Subcutaneous adipose tissue (tissue), 4 donors: ENCODE results near the gene HSD17B12. TPM values are rescaled to one million over a fixed set of nuclear protein-coding genes. Genes with fewer than 3 reads are reported as not detected.

Experiments used
- total RNA-seq, 4 donors: library from RNA; depleted of rRNA; stranded (reverse); fragments of >200 nt; gene quantifications; one replicate each; pipeline ENCODE4 v1.1.0, GENCODE V29; 2016
- TF ChIP-seq, protein P1 (sequence below): fragments of 450-650 bp; IDR thresholded peaks from one replicate; pipeline ENCODE4 v1.5.1; 2016; ENCODE audit warnings: low read depth, mild to moderate bottlenecking, control low read depth, antibody characterized with exemption, moderate library complexity

HSD17B12 gene
- total RNA-seq, 4 donors from 2014 or later, result 41.2 to 65.6 (median 57.6) TPM

GRCh38 chr11:43823851-43824250 is 143.3 kb downstream of the HSD17B12 start:
- TF ChIP-seq, protein P1, sequence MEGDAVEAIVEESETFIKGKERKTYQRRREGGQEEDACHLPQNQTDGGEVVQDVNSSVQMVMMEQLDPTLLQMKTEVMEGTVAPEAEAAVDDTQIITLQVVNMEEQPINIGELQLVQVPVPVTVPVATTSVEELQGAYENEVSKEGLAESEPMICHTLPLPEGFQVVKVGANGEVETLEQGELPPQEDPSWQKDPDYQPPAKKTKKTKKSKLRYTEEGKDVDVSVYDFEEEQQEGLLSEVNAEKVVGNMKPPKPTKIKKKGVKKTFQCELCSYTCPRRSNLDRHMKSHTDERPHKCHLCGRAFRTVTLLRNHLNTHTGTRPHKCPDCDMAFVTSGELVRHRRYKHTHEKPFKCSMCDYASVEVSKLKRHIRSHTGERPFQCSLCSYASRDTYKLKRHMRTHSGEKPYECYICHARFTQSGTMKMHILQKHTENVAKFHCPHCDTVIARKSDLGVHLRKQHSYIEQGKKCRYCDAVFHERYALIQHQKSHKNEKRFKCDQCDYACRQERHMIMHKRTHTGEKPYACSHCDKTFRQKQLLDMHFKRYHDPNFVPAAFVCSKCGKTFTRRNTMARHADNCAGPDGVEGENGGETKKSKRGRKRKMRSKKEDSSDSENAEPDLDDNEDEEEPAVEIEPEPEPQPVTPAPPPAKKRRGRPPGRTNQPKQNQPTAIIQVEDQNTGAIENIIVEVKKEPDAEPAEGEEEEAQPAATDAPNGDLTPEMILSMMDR, result no peak

DNA sequence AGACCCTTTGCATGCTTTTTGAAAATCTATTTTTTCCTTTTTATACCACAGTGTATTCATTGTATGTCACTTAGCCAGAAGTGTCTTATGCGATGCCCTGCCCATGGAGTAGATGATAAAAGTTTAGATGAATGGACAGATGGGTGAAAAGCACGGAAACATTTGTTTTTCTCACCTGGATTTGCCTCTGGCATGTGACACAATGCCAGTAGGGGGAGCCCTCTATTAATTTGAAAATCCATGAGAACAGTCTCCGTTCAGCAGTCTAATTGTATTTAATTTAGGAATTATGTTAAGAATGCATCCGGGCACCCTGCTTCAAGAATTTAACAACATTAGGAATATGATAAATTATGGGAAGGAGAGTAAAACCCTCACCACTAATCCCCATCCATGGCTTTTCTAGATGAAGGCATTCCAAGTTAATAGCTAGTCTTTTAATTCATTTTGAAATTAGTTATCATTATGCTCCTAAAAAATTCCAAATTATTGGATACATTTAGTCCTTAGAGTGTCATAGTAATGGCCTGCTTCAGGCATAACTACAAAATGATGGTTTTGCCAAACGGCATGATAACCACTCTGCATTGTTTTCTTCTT is 144.8 kb downstream of the HSD17B12 start:
- TF ChIP-seq, protein P1, result no peak

GRCh38 chr11:43830928-43831440 is 150.4 kb downstream of the HSD17B12 start:
- TF ChIP-seq, protein P1, result no peak

DNA sequence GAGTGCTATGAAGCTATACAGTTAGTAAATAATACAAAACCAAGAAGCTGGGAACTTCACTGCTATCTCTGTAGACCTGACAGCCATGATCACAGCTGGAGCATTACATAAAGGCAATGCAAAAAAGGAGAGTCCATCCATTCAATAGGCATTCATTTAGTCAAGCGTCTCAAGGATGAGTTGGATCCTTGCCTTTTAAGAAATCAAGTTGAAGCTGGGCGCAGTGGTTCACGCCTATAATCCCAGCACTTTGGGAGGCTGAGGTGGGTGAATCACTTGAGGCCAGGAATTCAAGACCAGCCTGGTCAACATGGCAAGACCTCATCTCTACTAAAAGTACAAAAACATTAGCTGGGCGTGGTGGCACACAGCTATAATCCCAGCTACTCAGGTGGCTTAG is 152.0 kb downstream of the HSD17B12 start:
- TF ChIP-seq, protein P1, result no peak

DNA sequence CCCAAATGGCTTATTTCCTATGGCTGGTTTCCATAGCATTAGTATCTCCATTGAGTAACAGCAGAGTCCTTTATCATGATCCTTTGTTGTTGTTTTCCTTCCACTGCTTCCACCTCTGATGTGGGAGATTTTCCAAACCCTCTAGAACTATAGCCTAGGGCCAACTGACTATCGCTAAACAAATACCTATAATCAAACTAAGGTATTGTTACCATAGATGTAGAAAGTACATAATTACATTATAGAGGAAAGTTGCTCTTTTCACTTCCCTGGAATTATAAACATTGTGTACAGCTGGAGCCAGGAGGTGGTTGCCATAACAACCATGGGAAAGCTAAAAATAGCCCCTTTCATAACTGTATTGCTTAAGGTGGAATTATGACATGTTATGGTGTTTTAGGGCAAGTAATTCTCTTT is 153.1 kb downstream of the HSD17B12 start:
- TF ChIP-seq, protein P1, result no peak

- TF ChIP-seq, protein P1, result no peak
Observed at GRCh38 chr11:43834286-43834685, 153.7 kb downstream of the HSD17B12 start.

DNA sequence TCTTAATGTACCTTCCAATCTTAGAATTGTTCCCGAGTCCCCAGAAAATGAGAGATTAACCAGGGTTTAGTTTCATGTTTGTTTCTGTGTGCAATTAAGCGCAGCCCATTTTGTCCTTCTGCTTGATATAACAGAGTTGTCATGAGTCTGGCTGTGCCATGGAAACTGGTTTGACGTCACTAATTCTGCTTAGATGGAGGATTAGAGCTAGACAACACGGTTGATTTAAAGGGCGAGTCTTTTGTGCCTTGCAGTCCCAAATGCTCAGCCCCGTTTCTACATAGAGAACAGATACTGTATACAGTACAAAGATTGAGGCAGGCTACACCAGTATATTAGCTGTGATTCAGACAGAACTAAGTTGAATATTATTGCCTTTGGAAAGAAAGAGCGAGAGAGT is 154.6 kb downstream of the HSD17B12 start:
- TF ChIP-seq, protein P1, result no peak
